SK-N-SH (cell line): ENCODE results near the gene EIF1.

Experiments
- CTCF ChIP-seq: fragments of 200-600 bp; sonication (generic); IDR thresholded peaks from 2 replicates; pipeline ENCODE4 v1.6.1; 2017; ENCODE audit warnings: antibody characterized with exemption, mild to moderate bottlenecking, moderate library complexity
- EP300 ChIP-seq, 2 experiments: IDR thresholded peaks; 2 replicates each; pipeline versions ENCODE4 v1.4.0 to v1.6.1; 2012; ENCODE audit warnings: borderline replicate concordance in 1 of 2, low read depth in 1 of 2, low read length in 1 of 2
- TF ChIP-seq, protein P1 (sequence below): IDR thresholded peaks from 2 replicates; pipeline ENCODE4 v1.6.1; 2012; ENCODE audit warnings: mild to moderate bottlenecking, low read depth, low read length, moderate library complexity

DNA sequence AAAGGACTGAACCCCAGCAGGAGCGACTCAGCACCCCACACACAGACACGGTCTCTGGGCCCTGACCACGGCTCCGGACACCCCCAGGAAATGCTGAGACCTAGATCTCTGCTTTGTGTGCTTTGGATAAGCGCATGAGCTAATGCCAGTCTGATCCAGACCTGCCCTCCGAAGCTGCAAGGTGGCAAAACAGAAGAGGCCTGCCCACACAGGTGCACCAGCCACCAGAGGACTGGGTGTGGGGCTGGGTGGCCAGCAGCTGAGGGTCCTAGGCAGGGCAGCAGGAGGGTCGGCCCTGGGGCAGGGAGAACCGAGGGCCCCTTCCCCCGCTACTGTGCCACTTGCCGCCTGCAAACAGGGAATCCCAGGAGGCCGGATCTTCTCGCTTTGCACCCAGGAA, 30.7 kb upstream of the EIF1 start:
- TF ChIP-seq CTCF, result no peak
- TF ChIP-seq, protein P1, sequence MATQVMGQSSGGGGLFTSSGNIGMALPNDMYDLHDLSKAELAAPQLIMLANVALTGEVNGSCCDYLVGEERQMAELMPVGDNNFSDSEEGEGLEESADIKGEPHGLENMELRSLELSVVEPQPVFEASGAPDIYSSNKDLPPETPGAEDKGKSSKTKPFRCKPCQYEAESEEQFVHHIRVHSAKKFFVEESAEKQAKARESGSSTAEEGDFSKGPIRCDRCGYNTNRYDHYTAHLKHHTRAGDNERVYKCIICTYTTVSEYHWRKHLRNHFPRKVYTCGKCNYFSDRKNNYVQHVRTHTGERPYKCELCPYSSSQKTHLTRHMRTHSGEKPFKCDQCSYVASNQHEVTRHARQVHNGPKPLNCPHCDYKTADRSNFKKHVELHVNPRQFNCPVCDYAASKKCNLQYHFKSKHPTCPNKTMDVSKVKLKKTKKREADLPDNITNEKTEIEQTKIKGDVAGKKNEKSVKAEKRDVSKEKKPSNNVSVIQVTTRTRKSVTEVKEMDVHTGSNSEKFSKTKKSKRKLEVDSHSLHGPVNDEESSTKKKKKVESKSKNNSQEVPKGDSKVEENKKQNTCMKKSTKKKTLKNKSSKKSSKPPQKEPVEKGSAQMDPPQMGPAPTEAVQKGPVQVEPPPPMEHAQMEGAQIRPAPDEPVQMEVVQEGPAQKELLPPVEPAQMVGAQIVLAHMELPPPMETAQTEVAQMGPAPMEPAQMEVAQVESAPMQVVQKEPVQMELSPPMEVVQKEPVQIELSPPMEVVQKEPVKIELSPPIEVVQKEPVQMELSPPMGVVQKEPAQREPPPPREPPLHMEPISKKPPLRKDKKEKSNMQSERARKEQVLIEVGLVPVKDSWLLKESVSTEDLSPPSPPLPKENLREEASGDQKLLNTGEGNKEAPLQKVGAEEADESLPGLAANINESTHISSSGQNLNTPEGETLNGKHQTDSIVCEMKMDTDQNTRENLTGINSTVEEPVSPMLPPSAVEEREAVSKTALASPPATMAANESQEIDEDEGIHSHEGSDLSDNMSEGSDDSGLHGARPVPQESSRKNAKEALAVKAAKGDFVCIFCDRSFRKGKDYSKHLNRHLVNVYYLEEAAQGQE, result no peak
- no peak for TF ChIP-seq EP300 (IDR thresholded peaks at IDR 0.05; ENCODE audit: borderline replicate concordance in 1 of 2, low read depth in 1 of 2, low read length in 1 of 2)
